HFFc6 (cell line): ENCODE results near the gene FOXP1. TPM values are rescaled to one million over a fixed set of nuclear protein-coding genes. Genes with fewer than 3 reads are reported as not detected.
"Not testable (repeated sequence)": the region's sequence is repeated elsewhere in the genome, so short reads cannot be mapped to it uniquely, and the experiment has no call there.

Experiments
- DNase-seq: peaks from one replicate; pipeline ENCODE4 v3.0.0-alpha.2; 2018
- H3K27ac Mint-ChIP-seq: 2 replicates; pipeline ENCODE4 v1.8.0; 2020; ENCODE audit warnings: mild to moderate bottlenecking, mixed read lengths
- H3K27me3 Mint-ChIP-seq: 2 replicates; pipeline ENCODE4 v1.8.0; 2021; ENCODE audit warnings: mild to moderate bottlenecking, moderate library complexity, mixed read lengths; ENCODE audit not compliant: insufficient read depth
- H3K36me3 Mint-ChIP-seq: 2 replicates; pipeline ENCODE4 v1.8.0; 2021; ENCODE audit warnings: low read depth, mixed read lengths
- H3K4me1 Mint-ChIP-seq: 2 replicates; pipeline ENCODE4 v1.8.0; 2020; ENCODE audit warnings: low read depth, mixed read lengths
- H3K4me3 Mint-ChIP-seq: 2 replicates; pipeline ENCODE4 v1.8.0; 2020; ENCODE audit warnings: mild to moderate bottlenecking, moderate library complexity, mixed read lengths
- H3K9me3 Mint-ChIP-seq: 2 replicates; pipeline ENCODE4 v1.8.0; 2020; ENCODE audit warnings: mild to moderate bottlenecking, mixed read lengths
- CTCF ChIP-seq: fragments of 200-600 bp; sonication (generic); IDR thresholded peaks from 2 replicates; pipeline ENCODE4 v1.5.0; 2021; ENCODE audit warnings: antibody characterized with exemption, mild to moderate bottlenecking
- total RNA-seq, 6 experiments: library from RNA; stranded (reverse); fragmentation: NEBNext Ultra II Directional; extraction: Animal tissue kit (Norgen Biotek cat#: 25700); gene quantifications; 2 replicates in 1 of 6; 3 replicates in 5 of 6; pipeline ENCODE4 v1.2.3, GENCODE V29; 2021

The FOXP1 gene
- total RNA-seq, 6 experiments from 2014 or later, result 32.2 to 59.3 (median 52.0) TPM

- Mint-ChIP-seq H3K4me1 (0 out of 2 replicates have a peak, but pooled peaks cover 5% of the 10 kb centered on the region), H3K4me3 (no peak overlapping the region)
Measured at GRCh38 chr3:71018799-71019198, 564.7 kb downstream of the FOXP1 start.

GRCh38 chr3:71016178-71016845 lies 567.2 kb downstream of the FOXP1 start:
- Mint-ChIP-seq H3K4me1 (peaks cover 8% of the 10 kb centered on the region), H3K4me3 (no peak overlapping the region), H3K36me3 (peaks cover 40% of the 10 kb centered on the region), H3K9me3 (peaks cover 13% of the 10 kb centered on the region), H3K27me3 (no peaks in the 10 kb centered on the region), H3K27ac (no peak overlapping the region)
- DNase-seq, result no peak
- no peak for TF ChIP-seq CTCF

More at GRCh38 chr3:71018799-71019198, 564.7 kb downstream of the FOXP1 start:
- H3K27me3 Mint-ChIP-seq, result no peaks in the 10 kb centered on the region; the same call in none of the 2 replicates
- H3K27ac Mint-ChIP-seq, result no peak overlapping the region
- no peak for DNase-seq
- peaks cover 30% of the 10 kb centered on the region for H3K36me3 Mint-ChIP-seq
- TF ChIP-seq CTCF, result no peak
- peaks cover 7% of the 10 kb centered on the region; the same call in 1 of the 2 replicates for H3K9me3 Mint-ChIP-seq

- not testable (repeated sequence) for H3K27me3 Mint-ChIP-seq, DNase-seq, H3K4me3 Mint-ChIP-seq, H3K27ac Mint-ChIP-seq
- H3K9me3 Mint-ChIP-seq, result peaks cover 13% of the 10 kb centered on the region
- H3K4me1 Mint-ChIP-seq, result peaks cover 18% of the 10 kb centered on the region
- peaks cover 43% of the 10 kb centered on the region for H3K36me3 Mint-ChIP-seq
Measured at GRCh38 chr3:71014616-71015015, 568.9 kb downstream of the FOXP1 start.

- H3K36me3 Mint-ChIP-seq, result peaks cover 43% of the 10 kb centered on the region
- no peak overlapping the region for H3K27ac Mint-ChIP-seq
- no peak for TF ChIP-seq CTCF
- H3K4me1 Mint-ChIP-seq, result peaks cover 21% of the 10 kb centered on the region
- peaks cover 13% of the 10 kb centered on the region for H3K9me3 Mint-ChIP-seq
- DNase-seq, result no peak
- H3K27me3 Mint-ChIP-seq, result no peaks in the 10 kb centered on the region
- H3K4me3 Mint-ChIP-seq, result no peak overlapping the region
Measured at GRCh38 chr3:71012971-71013370, 570.6 kb downstream of the FOXP1 start.

- TF ChIP-seq CTCF, result no peak
- peaks cover 43% of the 10 kb centered on the region for H3K36me3 Mint-ChIP-seq
- no peak overlapping the region for H3K27ac Mint-ChIP-seq
- H3K4me3 Mint-ChIP-seq, result no peak overlapping the region
- H3K27me3 Mint-ChIP-seq, result no peaks in the 10 kb centered on the region
- no peak for DNase-seq
- H3K9me3 Mint-ChIP-seq, result peaks cover 13% of the 10 kb centered on the region
- H3K4me1 Mint-ChIP-seq, result peaks cover 32% of the 10 kb centered on the region
Measured at GRCh38 chr3:71011565-71012287, 571.8 kb downstream of the FOXP1 start.
